H9 (cell line): ENCODE results near the gene XDH. TPM values are rescaled to one million over a fixed set of nuclear protein-coding genes. Genes with fewer than 3 reads are reported as not detected.
A peak's percentile ranks its signal among the peaks of the same experiment; 100 is the strongest.

ENCODE experiments used
- DNase-seq: peaks from one replicate; pipeline ENCODE4 v3.0.0-alpha.2; 2017
- H2AFZ ChIP-seq: one replicate; pipeline ENCODE4 v1.6.1; 2013; ENCODE audit warnings: mild to moderate bottlenecking, low read length, control low read depth, moderate library complexity
- H2AK5ac ChIP-seq: 2 replicates; pipeline ENCODE4 v1.6.1; 2013; ENCODE audit warnings: low read length, control low read depth, mixed read lengths; ENCODE audit not compliant: insufficient read length
- H2BK120ac ChIP-seq: one replicate; pipeline ENCODE4 v1.6.1; 2013; ENCODE audit warnings: low read depth, mild to moderate bottlenecking, low read length, control low read depth, inconsistent platforms; ENCODE audit not compliant: poor library complexity, severe bottlenecking
- H2BK12ac ChIP-seq: 2 replicates; pipeline ENCODE4 v1.6.1; 2013; ENCODE audit warnings: low read length, control low read depth, mixed read lengths, low read depth; ENCODE audit not compliant: insufficient read length
- H2BK15ac ChIP-seq: 2 replicates; pipeline ENCODE4 v1.6.1; 2013; ENCODE audit warnings: low read depth, low read length, control low read depth
- H2BK20ac ChIP-seq: one replicate; pipeline ENCODE4 v1.6.1; 2013; ENCODE audit warnings: low read depth, mild to moderate bottlenecking, low read length, control low read depth, inconsistent platforms; ENCODE audit not compliant: poor library complexity, severe bottlenecking
- H2BK5ac ChIP-seq: 2 replicates; pipeline ENCODE4 v1.6.1; 2013; ENCODE audit warnings: low read length, control low read depth, mixed read lengths; ENCODE audit not compliant: insufficient read length
- H3K14ac ChIP-seq: 2 replicates; pipeline ENCODE4 v1.6.1; 2013; ENCODE audit warnings: low read length, control low read depth; ENCODE audit not compliant: insufficient read depth
- H3K18ac ChIP-seq: 2 replicates; pipeline ENCODE4 v1.6.1; 2013; ENCODE audit warnings: low read depth, mild to moderate bottlenecking, mixed read lengths, low read length, control low read depth; ENCODE audit not compliant: insufficient read length
- H3K23ac ChIP-seq: 2 replicates; pipeline ENCODE4 v1.6.1; 2013; ENCODE audit warnings: low read length, control low read depth, mixed read lengths, low read depth; ENCODE audit not compliant: insufficient read length
- H3K23me2 ChIP-seq: 2 replicates; pipeline ENCODE4 v1.6.1; 2013; ENCODE audit warnings: low read depth, mild to moderate bottlenecking, mixed read lengths, low read length, control low read depth; ENCODE audit not compliant: insufficient read length, poor library complexity, severe bottlenecking
- H3K27ac ChIP-seq: 2 replicates; pipeline ENCODE4 v1.5.1; 2013; ENCODE audit warnings: low read length, control low read depth, mixed read lengths, low read depth; ENCODE audit not compliant: insufficient read length
- H3K27me3 ChIP-seq: 2 replicates; pipeline ENCODE4 v1.6.1; 2013; ENCODE audit warnings: low read length, control low read depth, inconsistent platforms; ENCODE audit not compliant: insufficient read depth
- H3K4ac ChIP-seq: 2 replicates; pipeline ENCODE4 v1.6.1; 2013; ENCODE audit warnings: low read depth, mild to moderate bottlenecking, control low read depth, inconsistent platforms, low read length, moderate library complexity
- H3K4me1 ChIP-seq: 2 replicates; pipeline ENCODE4 v1.6.1; 2013; ENCODE audit warnings: low read length, control low read depth, inconsistent platforms; ENCODE audit not compliant: insufficient read depth
- H3K4me2 ChIP-seq: 2 replicates; pipeline ENCODE4 v1.6.1; 2013; ENCODE audit warnings: low read length, control low read depth, mixed read lengths; ENCODE audit not compliant: insufficient read length, insufficient read depth
- H3K56ac ChIP-seq: 2 replicates; pipeline ENCODE4 v1.6.1; 2013; ENCODE audit warnings: low read depth, mild to moderate bottlenecking, mixed read lengths, low read length, control low read depth; ENCODE audit not compliant: insufficient read length
- H3K79me1 ChIP-seq: 2 replicates; pipeline ENCODE4 v1.6.1; 2013; ENCODE audit warnings: low read depth, mild to moderate bottlenecking, moderate library complexity, low read length, control low read depth, inconsistent platforms; ENCODE audit not compliant: insufficient read depth, poor library complexity, severe bottlenecking
- H3K79me2 ChIP-seq: 2 replicates; pipeline ENCODE4 v1.6.1; 2013; ENCODE audit warnings: low read length, control low read depth, inconsistent platforms; ENCODE audit not compliant: insufficient read depth
- H3K9ac ChIP-seq: 2 replicates; pipeline ENCODE4 v1.6.1; 2013; ENCODE audit warnings: low read length, control low read depth, mixed read lengths; ENCODE audit not compliant: insufficient read length; ENCODE audit errors: extremely low read depth
- H3K9me3 ChIP-seq: one replicate; pipeline ENCODE4 v1.6.1; 2013; ENCODE audit warnings: low read depth, low read length, inconsistent platforms; ENCODE audit not compliant: control insufficient read depth
- H3T11ph ChIP-seq: one replicate; pipeline ENCODE4 v1.6.1; 2013; ENCODE audit warnings: mild to moderate bottlenecking, low read length, control low read depth, inconsistent platforms
- H4K20me1 ChIP-seq: one replicate; pipeline ENCODE4 v1.6.1; 2013; ENCODE audit not compliant: control insufficient read depth, insufficient read length, insufficient read depth
- H4K5ac ChIP-seq: 2 replicates; pipeline ENCODE4 v1.6.1; 2013; ENCODE audit warnings: low read depth, mild to moderate bottlenecking, mixed read lengths, low read length, control low read depth; ENCODE audit not compliant: insufficient read length
- H4K8ac ChIP-seq: replicated peaks from 2 replicates; pipeline ENCODE4 v1.6.1; 2013; ENCODE audit warnings: low read length, control low read depth, mixed read lengths, low read depth; ENCODE audit not compliant: insufficient read length
- H4K91ac ChIP-seq: 2 replicates; pipeline ENCODE4 v1.6.1; 2013; ENCODE audit warnings: low read depth, mild to moderate bottlenecking, moderate library complexity, mixed read lengths, low read length, control low read depth; ENCODE audit not compliant: insufficient read length
- H3K27ac Mint-ChIP-seq, 3 experiments: 2 replicates in 2 of 3; 3 replicates in 1 of 3; pipeline ENCODE4 v1.8.0; 2020 to 2021; ENCODE audit warnings: mixed read lengths in 3 of 3, mild to moderate bottlenecking in 1 of 3, moderate library complexity in 1 of 3
- H3K27me3 Mint-ChIP-seq: 2 replicates; pipeline ENCODE4 v1.8.0; 2021; ENCODE audit warnings: low read depth, mild to moderate bottlenecking, moderate library complexity, mixed read lengths
- H3K36me3 Mint-ChIP-seq, 3 experiments: 2 replicates in 2 of 3; 3 replicates in 1 of 3; pipeline ENCODE4 v1.8.0; 2020 to 2021; ENCODE audit warnings: low read depth in 3 of 3, mixed read lengths in 3 of 3; ENCODE audit not compliant: insufficient read depth in 1 of 3
- H3K4me1 Mint-ChIP-seq, 2 experiments: 2 replicates each; pipeline ENCODE4 v1.8.0; 2020; ENCODE audit warnings: mixed read lengths in 2 of 2
- H3K4me3 Mint-ChIP-seq, 2 experiments: 2 replicates in 1 of 2; 3 replicates in 1 of 2; pipeline ENCODE4 v1.8.0; 2020 to 2021; ENCODE audit warnings: mild to moderate bottlenecking in 2 of 2, mixed read lengths in 2 of 2, moderate library complexity in 1 of 2
- H3K9me3 Mint-ChIP-seq, 2 experiments: 2 replicates in 1 of 2; 3 replicates in 1 of 2; pipeline ENCODE4 v1.8.0; 2020; ENCODE audit warnings: mild to moderate bottlenecking in 2 of 2, mixed read lengths in 2 of 2, moderate library complexity in 1 of 2
- WGBS: extraction: QIAGEN DNeasy Blood & Tissue Kit; methylation state at CpG from one replicate; pipeline ENCODE4 v1.1.7; 2013; ENCODE audit warnings: missing lambda C conversion rate, low lambda C conversion rate, mixed read lengths; ENCODE audit not compliant: insufficient read length; ENCODE audit errors: extremely low coverage; 5-methylcytosine and 5-hydroxymethylcytosine counted together
- total RNA-seq: library from RNA; stranded (reverse); gene quantifications from 2 replicates; pipeline ENCODE4 v1.2.1, GENCODE V29; 2021
- TF ChIP-seq, protein P1 (sequence below): fragments of 200-600 bp; sonication (generic); conservative IDR thresholded peaks from 3 replicates; pipeline ENCODE4 v1.8.0; 2021; ENCODE audit warnings: antibody characterized with exemption, mild to moderate bottlenecking

XDH gene
- total RNA-seq, 1 experiment from 2014 or later: 1.4 TPM

DNA sequence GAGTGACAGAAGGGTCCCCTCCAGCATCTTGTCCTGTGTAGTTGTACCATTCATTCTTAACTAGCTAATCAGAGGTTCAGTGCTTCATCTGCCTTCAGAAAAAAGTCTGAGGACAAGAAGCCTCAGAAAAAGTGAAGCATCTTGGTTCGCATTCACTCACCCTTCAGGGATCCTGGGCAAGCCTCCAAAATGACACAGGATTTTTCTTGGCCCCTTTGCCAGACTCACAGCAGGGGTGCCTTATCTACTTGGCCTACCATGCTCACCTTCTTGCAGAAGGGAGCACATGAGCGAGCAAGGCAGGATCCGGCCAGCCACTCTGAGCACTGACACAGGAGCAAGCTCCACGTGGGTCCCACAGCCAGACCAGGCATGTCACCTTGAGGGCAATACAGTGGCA is 43.1 kb upstream of the XDH start:
- H2BK120ac ChIP-seq: no peak overlapping the region
- TF ChIP-seq, protein P1, sequence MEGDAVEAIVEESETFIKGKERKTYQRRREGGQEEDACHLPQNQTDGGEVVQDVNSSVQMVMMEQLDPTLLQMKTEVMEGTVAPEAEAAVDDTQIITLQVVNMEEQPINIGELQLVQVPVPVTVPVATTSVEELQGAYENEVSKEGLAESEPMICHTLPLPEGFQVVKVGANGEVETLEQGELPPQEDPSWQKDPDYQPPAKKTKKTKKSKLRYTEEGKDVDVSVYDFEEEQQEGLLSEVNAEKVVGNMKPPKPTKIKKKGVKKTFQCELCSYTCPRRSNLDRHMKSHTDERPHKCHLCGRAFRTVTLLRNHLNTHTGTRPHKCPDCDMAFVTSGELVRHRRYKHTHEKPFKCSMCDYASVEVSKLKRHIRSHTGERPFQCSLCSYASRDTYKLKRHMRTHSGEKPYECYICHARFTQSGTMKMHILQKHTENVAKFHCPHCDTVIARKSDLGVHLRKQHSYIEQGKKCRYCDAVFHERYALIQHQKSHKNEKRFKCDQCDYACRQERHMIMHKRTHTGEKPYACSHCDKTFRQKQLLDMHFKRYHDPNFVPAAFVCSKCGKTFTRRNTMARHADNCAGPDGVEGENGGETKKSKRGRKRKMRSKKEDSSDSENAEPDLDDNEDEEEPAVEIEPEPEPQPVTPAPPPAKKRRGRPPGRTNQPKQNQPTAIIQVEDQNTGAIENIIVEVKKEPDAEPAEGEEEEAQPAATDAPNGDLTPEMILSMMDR: no peak
- H3K4me1 ChIP-seq: no peaks in the 10 kb centered on the region
- H3K27ac ChIP-seq: no peak overlapping the region
- Mint-ChIP-seq H3K27ac (peak overlapping the region in 1 of 3 experiments; percentile 84; a peak in 3 of 7 replicates), H3K36me3 (peaks cover 4 to 47% (median 10%) of the 10 kb centered on the region in 3 experiments), H3K4me1 (peaks cover 35 to 40% of the 10 kb centered on the region in 2 experiments), H3K27me3 (no peaks in the 10 kb centered on the region), H3K4me3 (no peak overlapping the region), H3K9me3 (peaks cover 16 to 49% of the 10 kb centered on the region in 2 experiments)
- no peak overlapping the region for H2BK12ac ChIP-seq
- no peak overlapping the region for H2AK5ac ChIP-seq
- no peak overlapping the region for H3K4ac ChIP-seq
- no peak overlapping the region for H2BK5ac ChIP-seq
- no peak overlapping the region for H3K18ac ChIP-seq
- H4K8ac ChIP-seq: no peak overlapping the region
- H2AFZ ChIP-seq: no peak overlapping the region
- peaks cover 3% of the 10 kb centered on the region for H3K23me2 ChIP-seq
- no peak overlapping the region for H3K4me2 ChIP-seq
- no peak overlapping the region for H2BK15ac ChIP-seq
- no peak overlapping the region for H3T11ph ChIP-seq
- DNase-seq: no peak
- no peaks in the 10 kb centered on the region for H3K79me2 ChIP-seq
- no peaks in the 10 kb centered on the region for H3K79me1 ChIP-seq
- H3K23ac ChIP-seq: no peak overlapping the region
- H3K27me3 ChIP-seq: no peaks in the 10 kb centered on the region
- no peak overlapping the region for H3K14ac ChIP-seq
- no peaks in the 10 kb centered on the region for H4K20me1 ChIP-seq
- no peak overlapping the region for H3K9ac ChIP-seq
- no peak overlapping the region for H3K56ac ChIP-seq
- no peak overlapping the region for H2BK20ac ChIP-seq
- no peaks in the 10 kb centered on the region for H3K9me3 ChIP-seq
- WGBS: no CpG with 5 or more reads among the region's 4 CpGs
- H4K5ac ChIP-seq: no peak overlapping the region
- no peak overlapping the region for H4K91ac ChIP-seq
